ENCODE results near the gene NPC1L1.

NPC1L1 gene

DNA sequence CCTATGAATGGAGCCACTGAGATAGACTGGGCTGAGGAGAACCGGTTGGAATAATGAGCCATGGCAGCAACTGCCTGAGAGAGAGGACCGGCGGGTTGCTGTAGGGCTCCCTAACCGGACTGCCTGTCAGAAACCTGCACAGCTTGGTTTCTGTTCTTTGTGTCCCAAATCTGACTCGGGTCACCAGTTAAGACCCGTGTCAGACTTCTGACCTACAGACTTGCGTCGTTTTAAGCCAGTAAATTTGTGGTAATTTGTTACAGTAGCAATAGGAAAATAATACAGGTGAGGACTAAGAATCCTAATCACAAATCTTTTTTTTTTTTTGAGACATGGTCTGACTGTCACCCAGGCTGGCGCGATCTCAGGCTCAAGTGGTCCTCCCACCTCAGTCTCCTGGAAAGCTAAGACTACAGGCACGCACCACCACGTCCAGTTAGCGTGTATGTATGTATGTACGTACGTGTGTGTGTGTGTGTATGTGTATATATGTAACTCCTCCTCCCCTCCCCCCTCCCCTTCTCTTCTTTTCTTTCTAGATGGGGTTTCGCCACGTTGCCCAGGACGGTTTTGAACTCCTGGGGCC, 33.2 kb upstream of the NPC1L1 start:
- no peaks in the 10 kb centered on the region for H3K27me3 ChIP-seq (ENCODE audit: control insufficient read depth in 2 of 2, insufficient read depth in 2 of 2, low read length in 2 of 2)
- peaks cover 38 to 54% of the 10 kb centered on the region in 2 donors for H3K36me3 ChIP-seq (ENCODE audit: control insufficient read depth in 2 of 2, insufficient read depth in 2 of 2, low read length in 2 of 2)
- peak overlapping the region; percentile 94 to 97 for H3K4me3 ChIP-seq (ENCODE audit: low read length in 2 of 2)
- H3K4me1 ChIP-seq (ENCODE audit: control insufficient read depth in 2 of 2, insufficient read depth in 2 of 2, low read length in 2 of 2): peaks cover 19 to 21% of the 10 kb centered on the region in 2 donors
- no peaks in the 10 kb centered on the region for H3K9me3 ChIP-seq (ENCODE audit: control insufficient read depth in 2 of 2, low read length in 2 of 2)
- peak overlapping the region; percentile 90 to 93 for H3K9ac ChIP-seq (ENCODE audit: low read depth in 1 of 2, low read length in 2 of 2)
- H3K27ac ChIP-seq (ENCODE audit: low read depth in 2 of 2, low read length in 2 of 2): peak overlapping the region; percentile 79 to 85

- Histone ChIP-seq H3K4me3 (ENCODE audit: low read length in 2 of 2) (peak within 1 kb of the TSS; percentile 94 to 97), H3K9me3 (ENCODE audit: control insufficient read depth in 2 of 2, low read length in 2 of 2) (no peaks in the 10 kb centered on the region), H3K9ac (ENCODE audit: low read depth in 1 of 2, low read length in 2 of 2) (peak within 1 kb of the TSS; percentile 90 to 93), H3K36me3 (ENCODE audit: control insufficient read depth in 2 of 2, insufficient read depth in 2 of 2, low read length in 2 of 2) (peaks cover 38 to 54% of the 10 kb centered on the region in 2 donors), H3K4me1 (ENCODE audit: control insufficient read depth in 2 of 2, insufficient read depth in 2 of 2, low read length in 2 of 2) (peaks cover 19 to 21% of the 10 kb centered on the region in 2 donors), H3K27me3 (ENCODE audit: control insufficient read depth in 2 of 2, insufficient read depth in 2 of 2, low read length in 2 of 2) (no peaks in the 10 kb centered on the region), H3K27ac (ENCODE audit: low read depth in 2 of 2, low read length in 2 of 2) (peak within 1 kb of the TSS; percentile 79 to 85)
These were observed 32.5 kb upstream of the NPC1L1 start, which contains the start of gene DDX56 for GRCh38 chr7:44573464-44574286. DDX56 (minus strand) TSS chr7:44573908; CDS start chr7:44573895, 13 bp downstream.

DNA sequence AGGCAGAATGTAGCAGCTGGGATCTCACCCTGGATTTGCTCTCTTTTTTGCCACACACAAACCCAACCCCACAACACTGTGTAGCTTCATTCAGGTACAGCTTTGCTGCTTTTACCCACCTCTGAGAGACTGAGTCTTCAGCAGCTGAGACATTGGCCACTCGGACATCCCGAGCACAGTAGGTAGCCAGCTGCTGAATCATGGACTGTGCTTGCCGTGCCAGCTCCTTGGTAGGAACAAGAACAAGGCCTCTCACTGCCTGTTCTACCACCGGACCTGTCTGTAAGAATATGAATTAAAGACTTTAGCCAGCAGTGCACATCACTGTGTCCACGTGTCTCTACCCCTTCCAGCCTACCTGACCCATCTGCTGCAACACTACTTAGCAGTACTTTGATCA, 31.6 kb upstream of the NPC1L1 start:
- no peaks in the 10 kb centered on the region for H3K27me3 ChIP-seq (ENCODE audit: control insufficient read depth in 2 of 2, insufficient read depth in 2 of 2, low read length in 2 of 2)
- H3K9me3 ChIP-seq (ENCODE audit: control insufficient read depth in 2 of 2, low read length in 2 of 2): no peaks in the 10 kb centered on the region
- H3K36me3 ChIP-seq (ENCODE audit: control insufficient read depth in 2 of 2, insufficient read depth in 2 of 2, low read length in 2 of 2): peaks cover 41 to 57% of the 10 kb centered on the region in 2 donors
- H3K4me1 ChIP-seq (ENCODE audit: control insufficient read depth in 2 of 2, insufficient read depth in 2 of 2, low read length in 2 of 2): peaks cover 19 to 21% of the 10 kb centered on the region in 2 donors
- H3K9ac ChIP-seq (ENCODE audit: low read depth in 1 of 2, low read length in 2 of 2): peak overlapping the region; percentile 90 to 93
- H3K27ac ChIP-seq (ENCODE audit: low read depth in 2 of 2, low read length in 2 of 2): no peak overlapping the region
- H3K4me3 ChIP-seq (ENCODE audit: low read length in 2 of 2): peak overlapping the region; percentile 94 to 97

- Histone ChIP-seq H3K9me3 (ENCODE audit: control insufficient read depth in 2 of 2, low read length in 2 of 2) (no peaks in the 10 kb centered on the region), H3K9ac (ENCODE audit: low read depth in 1 of 2, low read length in 2 of 2) (no peak overlapping the region), H3K4me3 (ENCODE audit: low read length in 2 of 2) (no peak overlapping the region), H3K27ac (ENCODE audit: low read depth in 2 of 2, low read length in 2 of 2) (no peak overlapping the region), H3K36me3 (ENCODE audit: control insufficient read depth in 2 of 2, insufficient read depth in 2 of 2, low read length in 2 of 2) (peaks cover 57 to 73% of the 10 kb centered on the region in 2 donors), H3K27me3 (ENCODE audit: control insufficient read depth in 2 of 2, insufficient read depth in 2 of 2, low read length in 2 of 2) (no peaks in the 10 kb centered on the region), H3K4me1 (ENCODE audit: control insufficient read depth in 2 of 2, insufficient read depth in 2 of 2, low read length in 2 of 2) (peaks cover 19% of the 10 kb centered on the region in 2 donors)
These were observed 28.8 kb upstream of the NPC1L1 start for GRCh38 chr7:44569959-44570358.

GRCh38 chr7:44568771-44569560, 27.8 kb upstream of the NPC1L1 start:
- Histone ChIP-seq H3K27ac (ENCODE audit: low read depth in 2 of 2, low read length in 2 of 2) (no peak overlapping the region), H3K27me3 (ENCODE audit: control insufficient read depth in 2 of 2, insufficient read depth in 2 of 2, low read length in 2 of 2) (no peaks in the 10 kb centered on the region), H3K4me3 (ENCODE audit: low read length in 2 of 2) (no peak overlapping the region), H3K4me1 (ENCODE audit: control insufficient read depth in 2 of 2, insufficient read depth in 2 of 2, low read length in 2 of 2) (peaks cover 10% of the 10 kb centered on the region in 2 donors), H3K9ac (ENCODE audit: low read depth in 1 of 2, low read length in 2 of 2) (no peak overlapping the region), H3K9me3 (ENCODE audit: control insufficient read depth in 2 of 2, low read length in 2 of 2) (no peaks in the 10 kb centered on the region), H3K36me3 (ENCODE audit: control insufficient read depth in 2 of 2, insufficient read depth in 2 of 2, low read length in 2 of 2) (peaks cover 63 to 79% of the 10 kb centered on the region in 2 donors)

GRCh38 chr7:44567884-44568283, 26.8 kb upstream of the NPC1L1 start:
- Histone ChIP-seq H3K4me3 (ENCODE audit: low read length in 2 of 2) (no peak overlapping the region), H3K36me3 (ENCODE audit: control insufficient read depth in 2 of 2, insufficient read depth in 2 of 2, low read length in 2 of 2) (peaks cover 62 to 82% of the 10 kb centered on the region in 2 donors), H3K9me3 (ENCODE audit: control insufficient read depth in 2 of 2, low read length in 2 of 2) (no peaks in the 10 kb centered on the region)

GRCh38 chr7:44566680-44567079, 25.6 kb upstream of the NPC1L1 start:
- H3K27me3 ChIP-seq (ENCODE audit: control insufficient read depth in 2 of 2, insufficient read depth in 2 of 2, low read length in 2 of 2): no peaks in the 10 kb centered on the region
- H3K9me3 ChIP-seq (ENCODE audit: control insufficient read depth in 2 of 2, low read length in 2 of 2): no peaks in the 10 kb centered on the region
- peaks cover 0 to 4% of the 10 kb centered on the region in 2 donors for H3K4me1 ChIP-seq (ENCODE audit: control insufficient read depth in 2 of 2, insufficient read depth in 2 of 2, low read length in 2 of 2)
- no peak overlapping the region for H3K27ac ChIP-seq (ENCODE audit: low read depth in 2 of 2, low read length in 2 of 2)
- H3K4me3 ChIP-seq (ENCODE audit: low read length in 2 of 2): no peak overlapping the region
- peaks cover 57 to 71% of the 10 kb centered on the region in 2 donors for H3K36me3 ChIP-seq (ENCODE audit: control insufficient read depth in 2 of 2, insufficient read depth in 2 of 2, low read length in 2 of 2)
- H3K9ac ChIP-seq (ENCODE audit: low read depth in 1 of 2, low read length in 2 of 2): no peak overlapping the region

More at GRCh38 chr7:44567884-44568283, 26.8 kb upstream of the NPC1L1 start:
- Histone ChIP-seq H3K27ac (ENCODE audit: low read depth in 2 of 2, low read length in 2 of 2) (no peak overlapping the region), H3K9ac (ENCODE audit: low read depth in 1 of 2, low read length in 2 of 2) (no peak overlapping the region), H3K4me1 (ENCODE audit: control insufficient read depth in 2 of 2, insufficient read depth in 2 of 2, low read length in 2 of 2) (peaks cover 5 to 7% of the 10 kb centered on the region in 2 donors), H3K27me3 (ENCODE audit: control insufficient read depth in 2 of 2, insufficient read depth in 2 of 2, low read length in 2 of 2) (no peaks in the 10 kb centered on the region)

DNA sequence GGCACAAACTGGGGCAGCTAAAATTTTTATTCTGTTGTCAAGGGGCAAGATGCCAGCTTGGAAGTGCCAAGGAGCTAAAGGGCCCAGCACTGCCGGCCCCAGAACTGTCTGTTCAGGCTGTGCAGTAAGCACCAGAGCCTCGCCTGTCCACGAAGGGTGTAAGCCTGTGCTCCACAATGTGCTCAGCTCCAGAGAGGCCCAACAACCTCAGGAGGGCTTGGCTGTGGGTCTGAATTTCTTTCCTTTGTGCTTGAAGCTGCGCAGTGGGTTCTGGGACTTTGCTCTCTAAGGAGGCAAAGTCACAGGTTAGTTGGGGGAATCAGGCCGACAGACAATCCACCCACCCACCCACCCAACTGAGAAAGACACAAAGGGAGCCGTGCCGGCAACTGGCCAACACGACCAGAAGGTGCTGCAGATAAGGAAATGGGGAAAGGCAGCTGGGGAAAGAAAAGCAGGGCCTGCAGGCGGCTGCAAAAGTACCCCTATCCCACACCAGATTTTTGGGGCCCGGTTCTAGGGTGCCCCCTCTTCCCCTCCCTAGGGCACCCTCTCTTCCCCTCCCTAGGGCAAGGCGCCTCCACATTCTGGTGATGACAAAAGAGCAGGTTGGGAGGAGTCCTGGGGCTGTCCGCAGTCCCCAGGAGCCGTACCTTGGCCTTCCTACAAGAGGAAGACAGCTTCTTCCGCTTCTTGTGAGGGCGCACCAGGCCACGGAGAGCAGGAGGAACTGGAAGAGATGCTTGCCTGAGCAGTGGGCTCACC, 24.8 kb upstream of the NPC1L1 start:
- H3K27ac ChIP-seq (ENCODE audit: low read depth in 2 of 2, low read length in 2 of 2): no peak overlapping the region

GRCh38 chr7:44565097-44565794, 24.1 kb upstream of the NPC1L1 start:
- no peak overlapping the region for H3K27ac ChIP-seq (ENCODE audit: low read depth in 2 of 2, low read length in 2 of 2)
- H3K36me3 ChIP-seq (ENCODE audit: control insufficient read depth in 2 of 2, insufficient read depth in 2 of 2, low read length in 2 of 2): peaks cover 47 to 58% of the 10 kb centered on the region in 2 donors
- H3K4me3 ChIP-seq (ENCODE audit: low read length in 2 of 2): no peak overlapping the region
- no peaks in the 10 kb centered on the region for H3K27me3 ChIP-seq (ENCODE audit: control insufficient read depth in 2 of 2, insufficient read depth in 2 of 2, low read length in 2 of 2)
- no peak overlapping the region for H3K9ac ChIP-seq (ENCODE audit: low read depth in 1 of 2, low read length in 2 of 2)
- H3K9me3 ChIP-seq (ENCODE audit: control insufficient read depth in 2 of 2, low read length in 2 of 2): no peaks in the 10 kb centered on the region
- H3K4me1 ChIP-seq (ENCODE audit: control insufficient read depth in 2 of 2, insufficient read depth in 2 of 2, low read length in 2 of 2): peaks cover 0 to 8% of the 10 kb centered on the region in 2 donors

More for the DNA sequence above, 24.8 kb upstream of the NPC1L1 start:
- Histone ChIP-seq H3K27me3 (ENCODE audit: control insufficient read depth in 2 of 2, insufficient read depth in 2 of 2, low read length in 2 of 2) (no peaks in the 10 kb centered on the region), H3K4me1 (ENCODE audit: control insufficient read depth in 2 of 2, insufficient read depth in 2 of 2, low read length in 2 of 2) (peaks cover 0 to 8% of the 10 kb centered on the region in 2 donors), H3K4me3 (ENCODE audit: low read length in 2 of 2) (no peak overlapping the region), H3K9ac (ENCODE audit: low read depth in 1 of 2, low read length in 2 of 2) (no peak overlapping the region), H3K9me3 (ENCODE audit: control insufficient read depth in 2 of 2, low read length in 2 of 2) (no peaks in the 10 kb centered on the region), H3K36me3 (ENCODE audit: control insufficient read depth in 2 of 2, insufficient read depth in 2 of 2, low read length in 2 of 2) (peaks cover 51 to 65% of the 10 kb centered on the region in 2 donors)

Data from mucosa of rectum (tissue), 2 donors.